GM23338 (cell line): ENCODE results near the gene CDH4. TPM values are rescaled to one million over a fixed set of nuclear protein-coding genes. Genes with fewer than 3 reads are reported as not detected.

ENCODE experiments used
- ATAC-seq: fragments of 200-7000 bp; cut with Tn5 transposase; 3 replicates; pipeline ENCODE4 v1.9.1; 2020
- DNase-seq: peaks from one replicate; pipeline ENCODE4 v3.0.0-alpha.2; 2015; ENCODE audit warnings: low spot score
- H2AFZ ChIP-seq: fragments of 200-600 bp; sonication (generic); 2 replicates; pipeline ENCODE4 v1.8.0; 2016; ENCODE audit warnings: antibody characterized with exemption, mild to moderate bottlenecking, moderate library complexity
- H3F3A ChIP-seq: fragments of 200-600 bp; sonication (generic); replicated peaks from 2 replicates; pipeline ENCODE4 v1.8.0; 2017; ENCODE audit warnings: antibody characterized with exemption, mixed run types, low read depth
- H3K27ac ChIP-seq: fragments of 200-600 bp; sonication (generic); 2 replicates; pipeline ENCODE4 v1.6.1; 2016; ENCODE audit warnings: low read depth
- H3K27me3 ChIP-seq: fragments of 200-600 bp; sonication (generic); 2 replicates; pipeline ENCODE4 v1.8.0; 2016; ENCODE audit warnings: mild to moderate bottlenecking, mixed run types, moderate library complexity; ENCODE audit not compliant: insufficient read depth
- H3K36me3 ChIP-seq: fragments of 200-600 bp; sonication (generic); 2 replicates; pipeline ENCODE4 v1.8.0; 2016; ENCODE audit warnings: mild to moderate bottlenecking; ENCODE audit not compliant: insufficient read depth
- H3K4me1 ChIP-seq: fragments of 200-600 bp; sonication (generic); 2 replicates; pipeline ENCODE4 v1.8.0; 2016; ENCODE audit warnings: mild to moderate bottlenecking, moderate library complexity; ENCODE audit not compliant: insufficient read depth
- H3K4me2 ChIP-seq: fragments of 200-600 bp; sonication (generic); 2 replicates; pipeline ENCODE4 v1.7.1; 2017; ENCODE audit warnings: mixed run types
- H3K4me3 ChIP-seq: fragments of 200-600 bp; sonication (generic); 2 replicates; pipeline ENCODE4 v1.6.1; 2016; ENCODE audit warnings: mixed run types
- H3K79me2 ChIP-seq: fragments of 200-600 bp; sonication (generic); replicated peaks from 2 replicates; pipeline ENCODE4 v1.8.0; 2017; ENCODE audit warnings: mild to moderate bottlenecking; ENCODE audit not compliant: insufficient read depth
- H3K9me2 ChIP-seq: fragments of 200-600 bp; sonication (generic); 2 replicates; pipeline ENCODE4 v1.8.0; 2017; ENCODE audit not compliant: insufficient read depth
- H4K20me1 ChIP-seq: fragments of 200-600 bp; sonication (generic); replicated peaks from 2 replicates; pipeline ENCODE4 v1.8.0; 2017; ENCODE audit warnings: mild to moderate bottlenecking; ENCODE audit not compliant: insufficient read depth
- H3K27ac Mint-ChIP-seq: 2 replicates; pipeline ENCODE4 v1.8.0; 2020; ENCODE audit warnings: inconsistent platforms, mild to moderate bottlenecking, moderate library complexity, mixed read lengths
- H3K27me3 Mint-ChIP-seq: 3 replicates; pipeline ENCODE4 v1.8.0; 2022; ENCODE audit warnings: low read depth, mild to moderate bottlenecking, moderate library complexity, mixed read lengths, inconsistent platforms; ENCODE audit not compliant: insufficient read depth, poor library complexity
- H3K36me3 Mint-ChIP-seq: 3 replicates; pipeline ENCODE4 v1.8.0; 2021; ENCODE audit warnings: low read depth, mild to moderate bottlenecking, inconsistent platforms, moderate library complexity, mixed read lengths
- H3K4me1 Mint-ChIP-seq: 3 replicates; pipeline ENCODE4 v1.8.0; 2020; ENCODE audit warnings: mild to moderate bottlenecking, inconsistent platforms, mixed read lengths
- H3K4me3 Mint-ChIP-seq: 3 replicates; pipeline ENCODE4 v1.8.0; 2021; ENCODE audit warnings: moderate library complexity, mild to moderate bottlenecking, inconsistent platforms, mixed read lengths
- H3K9me3 Mint-ChIP-seq: 3 replicates; pipeline ENCODE4 v1.8.0; 2020; ENCODE audit warnings: moderate library complexity, mild to moderate bottlenecking, inconsistent platforms, mixed read lengths
- CREB1 ChIP-seq: fragments of 250-450 bp; sonication (Bioruptor Pico); IDR thresholded peaks from 2 replicates; pipeline ENCODE4 v1.5.0; 2020; ENCODE audit warnings: low read depth, mild to moderate bottlenecking, moderate library complexity
- CTCF ChIP-seq, 2 experiments: fragments of 200-600 bp in 1 of 2; sonication (generic) in 1 of 2; conservative IDR thresholded peaks; 2 replicates each; pipeline versions ENCODE4 v1.5.1 to v1.6.1; 2016 to 2017; ENCODE audit warnings: antibody characterized with exemption in 2 of 2, low read depth in 2 of 2, mild to moderate bottlenecking in 2 of 2, moderate library complexity in 1 of 2
- ETS1 ChIP-seq: IDR thresholded peaks from 2 replicates; pipeline ENCODE4 v1.6.1; 2016; ENCODE audit warnings: antibody characterized with exemption
- EZH2 ChIP-seq: fragments of 200-600 bp; sonication (generic); IDR thresholded peaks from one replicate; pipeline ENCODE4 v1.8.0; 2017; ENCODE audit warnings: antibody characterized with exemption, mild to moderate bottlenecking, low read depth; ENCODE audit not compliant: unreplicated experiment
- EZH2phosphoT487 ChIP-seq: fragments of 200-600 bp; sonication (generic); IDR thresholded peaks from one replicate; pipeline ENCODE4 v1.8.1; 2018; ENCODE audit warnings: antibody characterized with exemption; ENCODE audit not compliant: unreplicated experiment
- JUNB ChIP-seq: IDR thresholded peaks from one replicate; pipeline ENCODE4 v1.6.1; 2016; ENCODE audit warnings: antibody characterized with exemption; ENCODE audit not compliant: unreplicated experiment
- REST ChIP-seq: IDR thresholded peaks from one replicate; pipeline ENCODE4 v1.6.1; 2018; ENCODE audit warnings: antibody characterized with exemption; ENCODE audit not compliant: unreplicated experiment
- STAT1 ChIP-seq: IDR thresholded peaks from one replicate; pipeline ENCODE4 v1.6.1; 2016; ENCODE audit warnings: antibody characterized with exemption; ENCODE audit not compliant: unreplicated experiment
- ZNF114 ChIP-seq: fragments of 250-450 bp; sonication (Bioruptor Pico); IDR thresholded peaks from 2 replicates; pipeline ENCODE4 v1.5.0; 2020; ENCODE audit warnings: mild to moderate bottlenecking, moderate library complexity
- ZNF331 ChIP-seq: fragments of 250-450 bp; sonication (Bioruptor Pico); IDR thresholded peaks from 2 replicates; pipeline ENCODE4 v1.5.0; 2020; ENCODE audit warnings: low read depth, mild to moderate bottlenecking, moderate library complexity
- ZNF462 ChIP-seq: fragments of 250-450 bp; sonication (Bioruptor Pico); IDR thresholded peaks from 2 replicates; pipeline ENCODE4 v1.5.0; 2020; ENCODE audit warnings: mild to moderate bottlenecking, moderate library complexity
- polyA plus RNA-seq: library from polyadenylated mRNA; unstranded; fragments of >200 nt; fragmentation: Nextera tagmentation; extraction: Ambion mirVana; gene quantifications from 2 replicates; pipeline ENCODE4 v1.2.1, GENCODE V29; 2016
- total RNA-seq: library from RNA; depleted of rRNA; stranded (reverse); fragments of >200 nt; shearing (Covaris generic); gene quantifications from 2 replicates; pipeline ENCODE4 v1.2.3, GENCODE V29; 2014

The CDH4 gene
- total and polyA plus RNA-seq, 2 experiments from 2014 or later, result 1.2 to 4.2 TPM

GRCh38 chr20:61293951-61294350 is 41.9 kb downstream of the CDH4 start:
- Mint-ChIP-seq H3K27me3 (peaks cover 5% of the 10 kb centered on the region), H3K4me1 (peaks cover 16% of the 10 kb centered on the region), H3K27ac (no peak overlapping the region), H3K9me3 (no peaks in the 10 kb centered on the region; the same call in 1 of the 3 replicates), H3K4me3 (no peak overlapping the region), H3K36me3 (no peaks in the 10 kb centered on the region; the same call in 2 of the 3 replicates)
- Histone ChIP-seq H3K4me1 (no peaks in the 10 kb centered on the region), H3K27me3 (no peaks in the 10 kb centered on the region), H3K36me3 (no peaks in the 10 kb centered on the region), H3F3A (no peaks in the 10 kb centered on the region), H3K4me3 (no peak overlapping the region), H2AFZ (no peak overlapping the region), H3K9me2 (no peaks in the 10 kb centered on the region), H3K4me2 (no peak overlapping the region), H3K79me2 (no peaks in the 10 kb centered on the region), H3K27ac (no peak overlapping the region), H4K20me1 (no peaks in the 10 kb centered on the region)
- DNase-seq (no peak), ATAC-seq (no peak)
- no peak for TF ChIP-seq CREB1 (CRISPR knock-in tag)
- no peak for TF ChIP-seq ZNF331 (CRISPR knock-in tag)
- no peak for TF ChIP-seq CTCF (conservative IDR thresholded peaks at IDR 0.05; ENCODE audit: low read depth in 2 of 2)
- no peak for TF ChIP-seq JUNB
- TF ChIP-seq ZNF114 (CRISPR knock-in tag), result no peak
- TF ChIP-seq REST, result no peak
- no peak for TF ChIP-seq EZH2phosphoT487
- TF ChIP-seq ETS1, result no peak
- no peak for TF ChIP-seq EZH2
- TF ChIP-seq STAT1, result no peak
- TF ChIP-seq ZNF462 (CRISPR knock-in tag), result no peak
